RCC 7860 (cell line): ENCODE data around the gene MGAT4B.

ENCODE experiments used
- DNase-seq: peaks from one replicate; pipeline ENCODE4 v3.0.0-alpha.2; 2015; ENCODE audit warnings: low spot score
- FAIRE-seq: peaks from 2 replicates; lab custom pipeline; 2012; peaks lifted over from hg19 to GRCh38; lab: Jason Lieb, UNC

The MGAT4B gene

DNA sequence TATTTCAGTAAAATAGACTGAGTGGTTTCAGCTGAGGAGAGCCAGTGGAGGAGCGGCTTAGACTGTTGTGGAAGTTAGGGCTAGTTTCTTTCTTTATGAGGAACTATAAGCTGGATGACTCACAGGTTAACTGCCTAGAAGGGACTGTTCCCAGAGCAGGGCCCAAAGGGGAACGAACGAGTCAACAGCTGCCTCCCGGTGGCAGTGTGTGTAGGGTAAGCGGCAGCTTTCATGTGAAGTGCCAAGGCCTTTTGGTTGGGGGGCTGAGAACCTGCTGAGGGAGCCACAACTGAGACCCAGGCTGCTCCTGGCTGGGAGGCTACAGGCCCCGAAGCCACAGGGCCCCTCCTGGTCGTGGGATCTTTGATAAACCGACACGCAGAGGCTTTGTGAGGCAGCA, 21.0 kb upstream of the MGAT4B start:
- FAIRE-seq (peak; percentile 17), DNase-seq (peak; percentile 70)

DNA sequence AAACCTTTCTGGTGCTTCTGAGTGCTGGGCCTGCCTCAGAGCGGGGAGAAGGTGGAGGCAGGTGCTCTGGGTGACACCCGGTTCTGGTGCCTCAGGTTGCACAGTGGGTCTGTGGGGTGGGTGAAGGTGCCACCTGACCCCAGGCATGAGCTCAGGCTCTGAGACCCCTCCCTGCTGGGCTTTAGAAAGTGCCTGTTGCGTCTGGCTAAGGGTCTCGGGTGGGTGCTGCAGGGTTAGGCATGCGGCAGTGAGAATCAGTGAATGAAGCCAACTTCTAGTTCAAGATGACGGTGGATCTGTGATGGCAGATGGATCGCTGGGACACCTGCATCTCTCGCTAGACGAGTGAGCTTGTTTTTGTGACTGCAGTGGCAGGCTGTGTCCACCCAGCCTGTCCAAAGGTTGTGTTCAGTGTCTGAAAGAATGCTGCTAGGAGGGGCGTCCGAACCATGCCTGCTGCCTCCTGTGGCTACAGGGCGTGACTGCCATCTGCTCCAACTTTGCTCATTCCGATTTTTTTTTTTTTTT, 19.1 kb upstream of the MGAT4B start:
- DNase-seq (no peak), FAIRE-seq (no peak)

DNA sequence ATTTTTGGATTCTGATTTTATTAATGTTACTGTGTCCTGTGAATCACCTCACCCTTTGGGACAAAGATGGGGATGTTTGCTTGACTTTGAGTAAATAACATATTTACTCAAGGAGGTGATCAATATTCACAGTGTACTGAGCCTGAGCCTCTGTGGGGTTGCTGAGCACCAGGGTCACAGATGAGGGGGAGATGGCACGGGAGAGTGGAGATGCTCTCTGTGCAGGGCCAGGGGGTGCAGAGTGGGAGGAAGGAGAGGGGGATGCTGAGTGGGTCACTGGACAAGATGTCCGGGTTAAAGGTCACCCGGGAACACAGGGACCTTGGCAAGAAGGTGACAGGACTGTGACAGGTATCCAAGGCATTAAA, 18.1 kb upstream of the MGAT4B start:
- DNase-seq = no peak
- FAIRE-seq = no peak

DNA sequence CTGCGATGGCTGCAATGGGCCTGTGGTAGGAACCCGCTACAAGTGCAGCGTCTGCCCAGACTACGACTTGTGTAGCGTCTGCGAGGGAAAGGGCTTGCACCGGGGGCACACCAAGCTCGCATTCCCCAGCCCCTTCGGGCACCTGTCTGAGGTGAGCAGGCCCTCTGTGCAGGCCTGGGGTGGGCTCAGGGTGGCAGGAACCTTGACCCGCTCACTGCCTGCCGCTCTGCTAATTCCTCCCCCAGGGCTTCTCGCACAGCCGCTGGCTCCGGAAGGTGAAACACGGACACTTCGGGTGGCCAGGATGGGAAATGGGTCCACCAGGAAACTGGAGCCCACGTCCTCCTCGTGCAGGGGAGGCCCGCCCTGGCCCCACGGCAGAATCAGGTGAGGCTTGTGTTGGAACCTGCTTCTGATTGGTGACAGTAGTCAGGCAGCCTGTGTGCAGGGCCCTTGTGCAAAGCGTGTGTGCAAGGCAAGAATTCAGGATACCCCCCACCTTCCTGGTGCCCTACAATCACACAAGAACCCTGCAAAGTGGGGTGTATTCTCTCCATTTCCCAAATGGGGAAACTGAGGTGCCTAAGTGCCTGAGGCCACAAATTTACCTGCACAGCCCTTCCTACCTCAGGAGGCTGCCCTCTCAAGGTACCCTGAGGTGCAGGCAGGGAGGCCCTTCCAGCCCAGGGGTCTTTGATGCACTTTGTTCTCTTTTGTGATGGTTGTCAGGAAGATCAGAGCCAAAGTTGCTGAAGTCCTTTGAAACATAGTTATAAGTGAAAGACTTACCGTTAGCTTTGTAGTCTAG, 17.5 kb upstream of the MGAT4B start:
- no peak for DNase-seq
- no peak for FAIRE-seq

DNA sequence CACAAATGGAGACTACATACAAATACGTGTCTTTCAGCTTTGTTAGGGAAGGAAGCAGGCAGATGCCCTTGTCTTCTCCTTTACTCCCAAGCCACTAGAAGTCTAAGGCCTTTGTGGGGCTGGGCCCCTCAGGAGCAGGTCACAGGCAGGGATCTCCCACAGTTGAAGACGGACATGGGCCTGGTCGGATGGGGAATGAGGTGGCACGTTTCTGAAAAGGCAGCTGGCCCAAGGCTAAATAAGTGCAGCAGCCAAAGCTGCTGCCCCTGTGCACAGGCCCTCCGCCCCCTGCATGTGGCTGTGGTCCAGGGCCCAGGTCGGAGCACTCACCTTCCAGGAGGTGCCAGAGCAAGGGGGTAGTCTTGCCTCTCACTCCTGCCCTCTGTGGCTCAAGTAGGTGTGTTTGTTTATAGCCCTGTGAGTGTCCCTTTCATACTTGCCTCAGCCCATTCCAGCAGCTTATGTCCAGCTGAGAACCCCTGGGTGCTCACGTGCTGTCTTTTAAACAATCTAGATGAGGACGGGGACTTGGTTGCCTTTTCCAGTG, 15.9 kb upstream of the MGAT4B start:
- FAIRE-seq (no peak), DNase-seq (no peak)

DNA sequence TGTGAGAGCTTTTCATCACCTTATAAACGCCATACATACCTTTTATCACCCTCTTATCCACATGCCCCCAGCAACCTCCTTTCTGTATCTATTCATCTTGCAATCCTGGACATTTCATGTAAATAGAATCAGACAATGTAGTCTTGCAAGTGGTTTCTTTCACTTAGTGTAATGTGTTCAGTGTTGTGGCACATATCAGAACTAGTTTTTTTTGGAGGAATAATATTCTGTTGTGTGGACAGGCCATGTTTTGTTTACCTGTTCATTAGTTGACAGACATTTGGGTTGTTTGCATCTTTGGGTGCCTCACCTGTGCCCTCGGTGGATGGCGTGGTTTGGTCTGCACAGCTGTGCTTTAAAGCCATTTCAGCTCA, 15.4 kb upstream of the MGAT4B start:
- no peak for FAIRE-seq
- DNase-seq = no peak

DNA sequence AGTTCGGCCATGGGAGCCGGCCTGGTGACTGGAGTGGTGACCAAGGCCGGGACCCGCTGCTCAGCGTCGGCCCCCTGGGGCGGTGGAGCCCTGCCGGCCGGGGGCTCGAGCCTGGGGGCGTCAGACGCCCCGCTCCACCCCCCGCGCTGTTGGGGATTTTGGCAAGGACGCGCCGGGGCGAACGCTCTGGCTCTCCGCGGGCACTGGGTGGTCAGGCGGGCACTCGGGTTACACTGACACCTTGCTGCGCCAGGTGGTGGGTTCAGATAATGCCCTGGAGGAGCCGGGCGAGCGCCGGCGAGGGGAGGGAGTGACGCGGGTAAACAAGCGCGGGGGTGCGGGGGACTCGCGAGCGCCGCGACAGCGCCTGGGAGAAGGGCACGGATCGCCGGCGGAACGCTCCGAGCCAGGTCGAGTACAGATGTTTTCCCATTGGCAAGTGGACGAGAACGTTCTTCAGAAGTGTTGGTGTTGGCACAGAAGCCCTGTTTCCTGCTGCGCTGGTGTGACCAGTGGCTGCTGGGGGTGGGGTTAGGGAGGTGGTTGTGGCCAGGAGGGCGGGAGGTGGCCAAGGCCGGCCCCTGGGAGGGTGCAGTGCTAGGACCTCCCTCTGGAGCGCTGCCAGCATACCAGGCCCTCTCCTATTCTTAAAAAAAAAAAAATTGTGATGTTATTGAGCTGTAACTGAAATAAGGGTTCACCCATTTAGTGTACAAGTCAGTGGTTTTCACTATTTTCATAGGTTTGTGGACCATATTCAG, 14.8 kb upstream of the MGAT4B start:
- FAIRE-seq (peak; percentile 73), DNase-seq (peak; percentile 84)

DNA sequence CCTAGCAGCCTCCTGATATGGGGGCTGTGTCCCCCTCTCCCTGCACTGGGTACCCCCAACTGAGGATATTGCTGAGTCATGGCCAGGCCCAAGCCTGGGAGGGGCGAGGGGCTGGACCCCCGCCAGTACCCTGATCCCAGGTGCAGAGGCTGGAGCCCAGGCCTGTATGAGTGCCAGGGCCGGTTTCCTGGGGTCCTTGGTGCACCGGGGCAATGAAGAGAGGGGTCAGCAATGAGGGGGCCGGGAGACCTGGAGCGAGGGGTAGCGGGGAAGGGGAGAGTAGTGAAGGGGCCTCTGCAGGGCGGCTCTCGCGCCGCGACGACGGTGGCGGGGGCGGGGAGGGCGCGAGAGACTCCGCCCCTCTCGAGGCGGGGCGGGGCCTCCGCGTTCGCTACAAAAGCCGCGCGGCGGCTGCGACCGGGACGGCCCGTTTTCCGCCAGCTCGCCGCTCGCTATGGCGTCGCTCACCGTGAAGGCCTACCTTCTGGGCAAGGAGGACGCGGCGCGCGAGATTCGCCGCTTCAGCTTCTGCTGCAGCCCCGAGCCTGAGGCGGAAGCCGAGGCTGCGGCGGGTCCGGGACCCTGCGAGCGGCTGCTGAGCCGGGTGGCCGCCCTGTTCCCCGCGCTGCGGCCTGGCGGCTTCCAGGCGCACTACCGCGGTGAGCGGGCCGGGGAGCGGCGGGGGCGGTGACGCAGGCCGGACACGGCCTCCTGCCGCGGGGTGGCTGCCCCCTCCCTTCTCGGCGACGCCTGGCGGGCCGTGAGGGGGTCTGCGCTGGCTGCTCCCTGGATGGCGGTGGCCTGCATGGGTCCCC, 14.0 kb upstream of the MGAT4B start, which contains the start of gene SQSTM1:
TSS of gene SQSTM1 (plus strand) at position 423 of the 815 bp plus-strand sequence. CDS start at position 455, 32 bp downstream.
- peak; percentile 51 for DNase-seq
- FAIRE-seq = no peak

DNA sequence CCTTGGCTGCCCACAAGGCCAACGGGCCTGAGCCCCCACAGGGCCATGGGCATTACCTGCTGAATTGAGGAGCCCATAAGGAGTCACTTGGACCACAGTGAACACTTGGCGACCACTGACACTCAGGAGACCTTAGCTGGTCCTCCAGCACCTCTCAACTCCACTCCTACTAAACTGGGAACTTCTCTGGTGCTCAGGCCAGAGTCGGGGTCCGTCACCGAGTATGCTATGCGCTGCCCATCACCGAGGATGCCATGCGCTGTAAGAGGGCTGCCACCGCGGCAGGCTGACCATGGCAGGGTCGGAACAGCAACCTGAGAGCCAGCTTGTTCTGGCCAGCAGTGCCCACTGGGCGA, 13.4 kb upstream of the MGAT4B start:
- FAIRE-seq (no peak), DNase-seq (no peak)

DNA sequence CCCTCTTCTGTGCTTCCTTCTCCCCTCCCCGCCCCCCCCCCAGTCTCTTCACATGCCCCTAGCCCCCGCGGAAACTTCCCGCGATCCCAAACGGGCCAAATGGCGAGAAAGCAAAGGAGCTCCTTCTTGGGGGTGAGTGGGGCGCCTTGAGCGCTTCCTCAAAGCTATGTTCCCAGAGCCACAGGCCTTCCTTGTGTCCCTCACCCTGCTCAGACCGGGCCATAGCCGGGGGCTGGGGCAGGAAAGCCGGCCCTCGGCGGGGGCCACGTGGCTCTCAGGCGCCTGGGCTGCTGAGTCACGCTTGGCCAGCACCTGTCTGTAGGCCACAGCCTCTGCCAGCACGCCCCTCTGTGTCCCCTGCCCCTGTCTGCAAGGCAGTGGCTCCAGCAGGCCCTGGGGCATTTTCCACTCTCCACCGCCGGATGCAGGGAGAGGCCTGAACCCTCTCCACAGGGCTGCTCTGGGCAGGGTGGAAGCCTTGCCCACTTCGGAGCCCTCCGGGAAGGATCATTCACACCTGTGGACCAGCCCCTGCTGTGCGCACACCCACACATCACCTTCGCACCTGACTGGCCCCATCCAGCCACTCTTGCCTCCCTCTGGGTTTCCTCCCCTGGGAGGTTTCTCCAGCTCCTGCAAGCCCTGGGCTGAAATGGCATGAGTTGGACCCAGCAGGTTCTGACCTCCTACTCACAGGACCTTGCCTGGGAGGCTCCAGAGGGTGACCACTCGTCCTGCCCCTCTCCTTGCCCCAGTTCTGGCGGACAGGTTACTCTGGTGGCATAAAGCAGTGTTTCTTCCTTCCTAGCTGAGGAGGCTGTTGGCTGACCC, 12.8 kb upstream of the MGAT4B start:
- no peak for FAIRE-seq

DNA sequence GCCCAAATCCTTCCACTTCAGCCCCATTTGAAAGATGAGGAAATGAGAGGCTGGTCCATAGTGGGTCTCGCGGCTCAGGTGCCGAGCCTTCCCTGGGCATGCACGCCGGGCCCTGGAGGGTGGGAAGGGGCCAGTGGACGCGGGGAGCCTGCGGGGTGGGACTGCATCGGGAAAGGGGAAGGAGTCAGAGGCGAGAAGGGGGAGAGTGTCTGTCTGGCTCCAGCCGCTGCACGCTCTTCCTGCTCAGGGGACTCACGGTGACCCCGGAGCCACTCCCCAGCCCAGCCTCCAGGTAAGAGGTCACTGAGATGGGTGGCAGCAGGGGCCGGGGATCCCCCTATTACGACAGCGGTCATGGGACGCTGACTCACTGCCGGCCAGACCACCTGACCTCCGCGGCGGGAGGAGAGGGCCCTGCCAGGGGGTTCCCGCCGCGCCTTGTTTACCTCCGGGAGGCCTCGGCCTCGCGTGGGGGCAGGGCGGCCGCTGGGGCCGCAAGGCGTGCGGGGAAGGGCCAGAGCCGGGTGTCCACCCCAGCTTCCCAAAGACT, 12.2 kb upstream of the MGAT4B start:
- FAIRE-seq (peak; percentile 70), DNase-seq (peak; percentile 92)

More for the DNA sequence above, 12.8 kb upstream of the MGAT4B start:
- peak; percentile 84 for DNase-seq

DNA sequence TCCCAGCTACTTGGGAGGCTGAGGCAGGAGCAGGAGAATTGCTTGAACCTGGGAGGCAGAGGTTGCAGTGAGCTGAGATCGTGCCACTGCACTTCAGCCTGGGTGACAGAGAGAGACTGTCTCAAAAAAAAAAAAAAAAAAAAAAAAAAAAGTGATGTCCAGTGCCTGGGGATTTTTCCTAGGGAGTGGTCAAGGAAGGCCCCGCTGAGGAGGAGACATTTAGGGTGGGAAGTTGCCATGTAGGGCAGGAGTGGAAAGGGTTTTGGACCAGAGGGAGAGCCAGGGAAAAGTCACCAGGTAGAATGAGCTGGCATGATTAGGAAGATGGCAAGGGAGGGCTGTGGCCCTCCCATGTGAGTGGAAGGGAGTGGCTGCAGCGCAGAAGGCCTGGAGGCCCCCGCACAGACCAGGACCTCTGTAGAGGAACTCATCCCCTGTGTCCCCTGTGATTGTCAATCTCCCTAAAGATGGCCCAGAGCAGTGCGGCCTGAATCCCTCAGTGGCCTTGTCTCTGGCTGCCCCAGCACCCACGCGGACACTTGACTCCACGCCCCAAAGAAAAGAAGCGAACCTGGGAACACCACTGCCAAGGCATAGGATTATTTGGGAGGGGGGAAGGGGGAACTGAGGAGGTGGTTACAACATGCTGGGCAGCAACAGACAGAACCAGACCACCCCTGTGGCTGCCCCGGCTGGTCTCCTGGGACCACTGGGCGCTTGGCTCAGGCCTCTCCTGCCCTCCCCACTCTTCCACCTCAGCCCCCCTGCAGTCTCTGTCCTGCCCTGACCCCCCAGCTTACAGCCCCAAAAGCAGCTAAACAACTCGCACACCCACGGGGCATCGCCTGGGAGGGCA, 11.5 kb upstream of the MGAT4B start:
- DNase-seq (no peak), FAIRE-seq (no peak)

DNA sequence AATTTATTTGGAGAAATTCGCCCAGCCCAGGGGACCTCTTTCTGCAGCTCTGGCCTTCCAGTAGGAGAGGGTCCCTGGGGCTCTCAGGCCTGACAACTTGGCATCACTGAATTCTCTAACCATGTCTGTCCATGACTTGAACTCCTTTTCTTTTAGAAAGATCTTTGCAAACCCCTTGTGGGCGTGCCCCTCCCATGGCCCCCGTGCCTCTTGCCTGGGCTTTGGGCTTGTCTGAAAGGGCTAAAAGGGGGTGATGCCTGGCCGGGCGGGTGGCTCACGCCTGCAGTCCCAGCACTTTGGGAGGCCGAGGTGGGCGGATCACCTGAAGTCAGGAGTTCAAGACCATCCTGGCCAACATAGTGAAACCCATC, 10.8 kb upstream of the MGAT4B start:
- FAIRE-seq (no peak), DNase-seq (no peak)

DNA sequence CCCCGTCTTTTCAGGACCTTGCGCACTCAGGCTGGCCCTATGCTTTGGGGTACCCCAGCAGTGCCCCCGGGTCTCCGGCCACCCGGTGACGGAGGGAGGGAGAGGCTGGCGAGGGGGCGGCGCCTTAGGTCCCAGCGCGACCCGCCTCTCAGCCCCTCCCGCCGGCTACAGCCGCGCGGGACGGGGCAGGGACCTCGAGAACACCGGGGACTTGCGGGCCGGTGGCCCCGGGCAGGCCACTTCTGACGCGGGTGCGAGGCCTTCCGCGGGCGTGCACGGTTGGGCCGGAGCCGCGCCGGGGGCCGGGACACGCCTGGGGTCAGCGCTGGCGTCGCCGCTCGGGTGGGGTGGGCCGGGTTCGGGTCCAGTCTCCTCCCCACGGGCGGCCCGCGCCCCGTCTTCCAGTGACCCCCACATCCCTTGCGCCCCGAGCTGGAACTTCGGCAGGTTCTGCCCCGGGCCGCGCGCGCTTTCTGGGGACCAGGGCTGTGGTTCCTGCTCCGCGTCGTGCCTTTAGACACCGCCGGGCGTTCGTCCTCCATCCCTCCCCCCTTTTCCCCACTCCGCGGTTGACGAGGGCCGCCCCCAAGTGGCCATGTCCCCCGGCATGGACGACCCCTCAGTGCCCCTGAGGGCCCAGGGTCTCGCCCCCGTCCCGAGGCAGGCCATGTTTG, 10.3 kb upstream of the MGAT4B start:
- DNase-seq (no peak), FAIRE-seq (no peak)

DNA sequence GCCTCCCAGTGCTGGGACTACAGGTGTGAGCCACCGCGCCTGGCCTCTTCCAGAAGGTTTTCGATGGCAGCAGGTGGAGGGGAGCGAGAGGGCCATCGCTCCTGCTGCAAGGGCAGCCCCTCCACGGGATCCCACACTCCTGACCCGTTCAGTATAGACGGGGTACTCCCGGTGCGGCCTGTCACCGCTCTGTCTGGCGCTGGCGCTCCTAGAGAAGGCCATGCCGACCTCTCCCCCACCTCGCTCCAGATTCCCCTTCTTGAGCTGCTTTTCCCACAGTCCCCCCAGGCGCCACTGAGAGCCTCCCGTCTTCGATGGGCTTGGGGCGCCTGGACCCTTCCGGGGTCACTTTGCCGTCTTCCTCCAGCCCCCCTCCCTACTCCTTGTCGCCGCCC, 9.7 kb upstream of the MGAT4B start:
- FAIRE-seq = no peak
- no peak for DNase-seq

DNA sequence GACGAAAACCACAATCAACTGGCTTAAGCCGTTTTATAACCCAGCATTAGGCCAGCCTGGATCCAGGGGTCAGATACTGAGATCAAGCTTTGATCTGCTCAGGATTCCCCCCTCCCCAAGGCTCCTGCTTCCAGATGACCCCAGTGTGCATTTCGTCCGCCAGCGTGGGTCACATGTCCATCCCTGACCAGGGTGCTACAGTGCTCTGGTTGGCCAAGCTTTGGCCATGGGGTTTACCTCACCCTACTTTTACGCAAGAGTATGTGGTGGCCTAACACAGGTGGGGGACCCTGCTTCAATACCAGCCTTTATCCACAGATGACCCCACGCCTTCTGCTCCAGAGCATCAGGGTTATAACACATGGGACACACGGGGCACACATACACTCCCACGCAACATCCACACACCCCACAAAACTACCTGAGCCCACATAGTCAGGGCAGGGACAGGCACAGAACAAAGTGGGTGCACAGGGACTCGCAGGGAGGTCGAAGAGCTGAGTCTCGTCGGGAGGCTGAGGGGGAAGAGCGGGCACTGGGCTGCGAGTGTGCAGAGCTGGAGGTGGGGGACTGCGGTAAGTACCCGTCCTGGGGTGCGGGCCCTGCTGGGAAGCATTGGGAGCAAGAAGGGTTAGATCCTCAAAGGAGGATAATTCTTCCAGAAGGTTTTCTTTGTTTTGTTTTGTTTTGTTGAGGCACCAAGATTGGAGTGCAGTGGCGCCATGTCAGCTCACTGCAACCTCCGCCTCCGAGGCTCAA, 9.0 kb upstream of the MGAT4B start:
- no peak for DNase-seq
- FAIRE-seq = no peak

DNA sequence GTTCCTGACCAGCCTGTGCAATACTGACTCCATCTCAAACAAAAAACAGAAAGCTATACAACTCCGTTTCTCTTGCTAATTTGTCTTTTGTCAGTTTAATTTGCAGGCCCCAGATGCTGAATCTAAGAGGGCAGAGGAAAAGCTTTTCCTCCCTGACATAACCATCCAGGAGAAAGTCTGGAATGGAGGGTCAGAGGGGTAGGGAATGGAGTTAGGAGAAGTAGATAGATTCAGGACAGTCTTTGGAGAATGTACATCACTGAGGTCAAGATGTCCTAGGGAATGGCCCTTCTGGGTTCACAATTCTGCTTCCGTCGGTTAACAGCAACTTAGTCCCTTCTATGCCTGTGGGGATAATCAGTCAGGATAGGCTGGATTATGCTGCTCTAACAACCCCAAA, 7.4 kb upstream of the MGAT4B start:
- FAIRE-seq = no peak
- DNase-seq = no peak
